ENCODE results near the gene RPS6KA2. TPM values are rescaled to one million over a fixed set of nuclear protein-coding genes. Genes with fewer than 3 reads are reported as not detected.
"Not testable (repeated sequence)": the region's sequence is repeated elsewhere in the genome, so short reads cannot be mapped to it uniquely, and the experiment has no call there.

RPS6KA2 gene
- total RNA-seq, 4 donors from 2014 or later: 55.4 to 119 (median 76.4) TPM

GRCh38 chr6:166365221-166365620 is 261.8 kb downstream of the RPS6KA2 start:
- peaks cover 0 to 26% (median 5%) of the 10 kb centered on the region in 3 donors for H3K4me1 ChIP-seq
- H3K27ac ChIP-seq: peak overlapping the region; percentile 15 to 78 (median 76)
- H3K4me3 ChIP-seq: no peak overlapping the region
- TF ChIP-seq POLR2AphosphoS5 (IDR thresholded peaks at IDR 0.05): no peak
- no peak for TF ChIP-seq EP300 (IDR thresholded peaks at IDR 0.05)
- no peak for TF ChIP-seq POLR2A (IDR thresholded peaks at IDR 0.05)
- no peak for TF ChIP-seq CTCF (IDR thresholded peaks at IDR 0.05)
- ATAC-seq: peak; percentile 38
- H3K9me3 ChIP-seq: no peaks in the 10 kb centered on the region
- peaks cover 0 to 56% of the 10 kb centered on the region in 2 donors for H3K36me3 ChIP-seq
- WGBS, 2 donors (ENCODE audit: low coverage in 1 of 2): 16 to 19% methylated on average over 2 of the region's 2 CpGs
- no peaks in the 10 kb centered on the region for H3K27me3 ChIP-seq

GRCh38 chr6:166364456-166364855 is 262.6 kb downstream of the RPS6KA2 start:
- Histone ChIP-seq H3K27ac (peak overlapping the region in 3 of 4 donors; percentile 74 to 78 (median 77)), H3K4me1 (peaks cover 0 to 26% (median 5%) of the 10 kb centered on the region in 3 donors), H3K9me3 (no peaks in the 10 kb centered on the region), H3K27me3 (no peaks in the 10 kb centered on the region), H3K36me3 (peaks cover 0 to 53% of the 10 kb centered on the region in 2 donors), H3K4me3 (no peak overlapping the region)
- TF ChIP-seq CTCF (IDR thresholded peaks at IDR 0.05) (no peak), POLR2AphosphoS5 (IDR thresholded peaks at IDR 0.05) (peak; percentile 8), POLR2A (IDR thresholded peaks at IDR 0.05) (no peak)
- 32 to 49% methylated on average over 4 to 7 of the region's 7 CpGs for WGBS, 2 donors (ENCODE audit: low coverage in 1 of 2)
- ATAC-seq: peak; percentile 75

- Histone ChIP-seq H3K27ac (peak overlapping the region in 1 of 4 donors; percentile 77), H3K4me1 (peaks cover 0 to 26% (median 5%) of the 10 kb centered on the region in 3 donors), H3K36me3 (peaks cover 0 to 48% of the 10 kb centered on the region in 2 donors)
- not testable (repeated sequence) for ATAC-seq, H3K4me3 ChIP-seq, H3K9me3 ChIP-seq, H3K27me3 ChIP-seq
- 100% methylated on average over 1 to 3 of the region's 4 CpGs for WGBS, 2 donors (ENCODE audit: low coverage in 1 of 2)
These were observed 264.6 kb downstream of the RPS6KA2 start for GRCh38 chr6:166362427-166362826.

- WGBS, 2 donors (ENCODE audit: low coverage in 1 of 2): 67 to 85% methylated on average over 1 to 3 of the region's 3 CpGs
- Histone ChIP-seq H3K4me3 (no peak overlapping the region), H3K27me3 (no peaks in the 10 kb centered on the region), H3K4me1 (peaks cover 0 to 26% (median 5%) of the 10 kb centered on the region in 3 donors), H3K9me3 (no peaks in the 10 kb centered on the region), H3K27ac (no peak overlapping the region), H3K36me3 (peaks cover 0 to 39% of the 10 kb centered on the region in 2 donors)
- no peak for TF ChIP-seq EP300 (IDR thresholded peaks at IDR 0.05)
- TF ChIP-seq CTCF (IDR thresholded peaks at IDR 0.05): no peak
- no peak for TF ChIP-seq POLR2AphosphoS5 (IDR thresholded peaks at IDR 0.05)
- TF ChIP-seq POLR2A (IDR thresholded peaks at IDR 0.05): no peak
- no peak for ATAC-seq
These were observed 266.0 kb downstream of the RPS6KA2 start for GRCh38 chr6:166361077-166361429.

GRCh38 chr6:166360243-166361076 is 266.6 kb downstream of the RPS6KA2 start:
- Histone ChIP-seq H3K4me3 (no peak overlapping the region), H3K9me3 (no peaks in the 10 kb centered on the region), H3K27me3 (no peaks in the 10 kb centered on the region), H3K27ac (no peak overlapping the region), H3K36me3 (peaks cover 0 to 33% of the 10 kb centered on the region in 2 donors), H3K4me1 (peaks cover 0 to 20% (median 5%) of the 10 kb centered on the region in 3 donors)
- WGBS, 2 donors (ENCODE audit: low coverage in 1 of 2): 75 to 82% methylated on average over 5 to 8 of the region's 8 CpGs
- no peak for ATAC-seq
- no peak for TF ChIP-seq CTCF (IDR thresholded peaks at IDR 0.05)
- no peak for TF ChIP-seq EP300 (IDR thresholded peaks at IDR 0.05)
- no peak for TF ChIP-seq POLR2A (IDR thresholded peaks at IDR 0.05)
- TF ChIP-seq POLR2AphosphoS5 (IDR thresholded peaks at IDR 0.05): no peak

Small RNA genes lying within 50 kb of the gene (small RNA-seq; reads per million reads assigned to genes)
- 0 reads per million in 4 donors for gene MIR1913

Other genes with a start within 250 kb of the RPS6KA2 start
- 10 to 100 TPM; 57.9 to 93.2 (median 72.8) TPM for gene MPC1, start 244.3 kb downstream of the RPS6KA2 start, total RNA-seq
- 1 to 10 TPM in 3 of 4 donors, under 1 TPM in 1; 0.27 to 2.5 (median 1.7) TPM for gene RAMACL, start 40.6 kb downstream of the RPS6KA2 start, total RNA-seq

All from gastroesophageal sphincter (tissue), 4 donors.